ENCODE results near the gene ITIH3.

ITIH3 gene

DNA sequence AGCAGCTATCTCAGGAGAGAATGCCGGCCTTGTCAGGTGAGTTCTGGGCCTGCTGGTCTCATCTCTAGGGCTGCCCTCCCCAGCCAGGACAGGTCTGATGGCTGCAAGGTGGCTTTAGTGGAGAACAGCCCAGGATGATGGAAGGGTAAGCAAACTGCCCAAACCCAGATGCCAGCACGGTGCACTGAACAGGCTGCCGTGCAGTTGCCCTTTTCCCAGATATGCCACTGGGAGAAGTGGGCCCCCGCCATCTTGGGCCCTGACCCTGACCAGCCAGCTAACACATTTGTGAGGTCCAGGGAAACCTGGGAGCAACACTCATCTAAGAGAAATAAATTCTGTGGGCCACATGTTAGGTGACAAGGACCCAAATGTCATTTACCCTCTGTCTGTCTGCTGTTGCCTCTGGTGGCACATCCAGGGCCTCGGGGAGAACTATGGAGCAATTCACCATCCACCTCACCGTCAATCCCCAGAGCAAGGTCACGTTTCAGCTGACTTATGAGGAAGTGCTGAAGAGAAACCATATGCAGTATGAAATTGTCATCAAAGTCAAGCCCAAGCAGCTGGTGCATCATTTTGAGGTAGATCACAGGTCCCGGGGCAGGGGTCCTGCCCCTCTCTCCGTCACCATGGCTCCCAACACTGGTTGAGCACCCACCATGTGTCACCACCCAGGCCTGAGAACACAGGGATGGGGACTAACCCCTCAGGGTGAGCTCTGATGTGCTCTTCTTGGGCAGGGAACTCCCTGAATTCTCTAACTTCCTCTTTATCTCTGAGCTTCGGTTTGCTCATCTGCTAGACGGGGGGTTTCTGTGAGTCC, 15.4 kb upstream of the ITIH3 start:
- no peak for DNase-seq (ENCODE audit: low read depth)

DNA sequence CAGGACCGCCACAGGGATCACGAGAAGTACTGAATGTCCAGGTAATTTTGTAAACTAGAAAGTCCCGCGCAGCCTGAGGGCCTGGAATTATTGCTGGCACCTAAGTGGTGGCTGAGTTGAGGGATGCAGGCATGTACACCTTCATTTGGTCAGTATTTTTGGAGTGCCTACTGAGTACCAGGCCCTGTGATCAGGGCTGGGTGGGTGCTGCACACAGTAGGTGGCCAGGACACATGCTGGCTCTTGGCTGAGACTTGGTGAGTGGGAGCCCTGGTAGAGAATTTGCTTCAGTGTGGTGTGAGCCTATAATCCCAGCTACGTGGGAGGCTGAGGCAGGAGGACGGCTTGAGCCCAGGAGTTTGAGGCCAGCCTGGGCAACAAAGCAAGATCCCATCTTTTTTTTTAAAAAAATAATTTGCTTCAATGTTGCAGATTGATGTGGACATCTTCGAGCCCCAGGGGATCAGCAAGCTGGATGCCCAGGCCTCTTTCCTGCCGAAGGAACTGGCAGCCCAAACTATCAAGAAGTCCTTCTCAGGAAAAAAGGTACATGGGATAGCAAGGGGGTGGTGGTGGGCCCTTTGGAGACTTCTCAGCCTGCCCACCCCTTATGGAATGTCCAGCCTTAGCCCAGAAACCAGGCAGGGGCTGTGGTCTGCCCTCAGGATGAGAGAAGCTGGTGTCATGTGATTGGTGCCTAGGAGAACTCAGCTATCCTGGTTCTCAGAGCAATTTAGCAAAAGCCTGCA, 14.6 kb upstream of the ITIH3 start:
- DNase-seq (ENCODE audit: low read depth) = no peak

GRCh38 chr3:52781741-52782140, 12.9 kb upstream of the ITIH3 start:
- DNase-seq (ENCODE audit: low read depth) = no peak

DNA sequence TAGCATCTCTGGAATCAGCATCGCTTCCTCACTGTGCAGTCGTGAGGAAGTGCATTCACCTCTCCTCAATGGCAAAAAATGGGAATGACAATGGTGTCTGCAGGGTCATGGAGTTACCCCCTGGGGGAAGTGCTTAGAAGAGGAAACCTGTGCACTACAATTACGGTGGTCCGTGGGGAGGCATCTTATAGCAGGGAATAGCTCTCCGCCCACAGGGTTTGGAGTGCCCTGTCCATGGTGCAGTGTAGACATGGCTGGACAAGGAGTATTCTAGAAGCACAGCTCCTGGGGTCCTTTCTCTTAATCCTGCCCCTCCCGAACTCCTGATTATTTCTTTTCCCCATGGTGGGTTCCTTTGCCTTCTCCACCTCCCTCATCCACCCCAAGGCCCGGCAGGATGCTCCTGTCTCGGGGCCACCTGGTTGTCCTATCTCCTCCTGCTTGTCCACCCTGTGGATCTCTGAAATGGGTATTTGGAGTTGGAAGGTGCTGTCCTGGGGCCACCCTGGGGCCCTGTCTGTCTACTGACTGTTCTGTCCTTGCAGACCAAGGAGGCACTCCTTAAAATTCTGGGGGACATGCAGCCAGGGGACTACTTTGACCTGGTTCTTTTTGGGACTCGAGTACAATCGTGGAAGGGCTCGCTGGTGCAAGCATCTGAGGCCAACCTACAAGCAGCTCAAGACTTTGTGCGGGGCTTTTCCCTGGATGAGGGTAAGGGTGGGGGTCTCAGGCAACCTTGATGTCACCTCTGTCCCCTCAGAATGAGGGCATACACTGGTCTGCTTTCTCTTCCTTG, 12.0 kb upstream of the ITIH3 start:
- DNase-seq (ENCODE audit: low read depth) = no peak

GRCh38 chr3:52783211-52783555, 11.4 kb upstream of the ITIH3 start:
- DNase-seq (ENCODE audit: low read depth) = no peak

DNA sequence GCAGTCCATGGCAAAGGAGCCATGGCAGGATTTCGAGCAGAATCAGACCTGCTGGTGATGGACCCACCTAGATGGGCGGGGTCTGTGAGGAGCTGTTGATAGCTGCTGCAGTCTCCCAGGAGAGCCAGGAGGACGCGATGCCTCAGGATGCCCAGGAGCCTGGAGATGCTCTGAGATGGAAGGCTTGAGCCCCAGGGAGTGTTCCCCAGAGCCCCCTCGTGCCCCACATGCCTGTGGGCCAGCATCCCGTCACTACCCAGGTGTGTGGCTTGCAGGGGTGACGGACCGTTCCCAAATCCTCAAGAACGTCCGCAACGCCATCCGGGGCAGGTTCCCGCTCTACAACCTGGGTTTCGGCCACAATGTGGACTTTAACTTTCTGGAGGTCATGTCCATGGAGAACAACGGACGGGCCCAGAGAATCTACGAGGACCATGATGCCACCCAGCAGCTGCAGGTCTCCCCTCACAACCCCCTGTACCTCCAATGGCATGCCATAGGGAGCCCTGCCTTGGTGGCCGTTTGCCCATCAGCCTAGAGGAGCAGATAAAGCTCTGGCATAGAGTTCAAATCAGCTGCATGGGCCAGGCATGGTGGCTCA, 10.5 kb upstream of the ITIH3 start:
- no peak for DNase-seq (ENCODE audit: low read depth)

DNA sequence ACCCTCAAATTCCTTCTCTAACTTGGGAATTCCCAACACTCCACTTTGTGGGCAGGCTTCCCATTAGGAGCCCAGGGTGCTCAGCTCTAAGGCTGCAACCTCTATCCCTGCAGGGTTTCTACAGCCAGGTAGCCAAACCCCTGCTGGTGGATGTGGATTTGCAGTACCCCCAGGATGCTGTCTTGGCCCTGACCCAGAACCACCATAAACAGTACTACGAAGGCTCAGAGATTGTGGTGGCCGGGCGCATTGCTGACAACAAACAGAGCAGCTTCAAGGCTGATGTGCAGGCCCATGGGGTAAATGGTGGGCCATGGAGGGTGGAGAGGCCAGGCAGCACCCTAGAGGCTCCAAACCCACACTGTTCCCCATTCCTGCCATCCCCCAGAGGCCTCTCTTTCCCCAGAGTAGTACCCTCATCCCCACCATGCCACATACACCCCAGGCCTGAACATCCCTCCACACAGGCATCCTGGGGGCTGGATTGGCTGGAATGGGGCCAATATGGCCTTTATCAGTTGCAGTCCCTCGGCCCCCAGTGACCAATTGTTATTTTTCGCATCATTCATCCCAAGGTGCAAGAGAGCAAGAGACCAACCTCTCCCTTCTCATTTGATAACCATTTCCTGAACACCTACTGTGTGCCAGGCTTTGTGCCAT, 9.5 kb upstream of the ITIH3 start:
- DNase-seq (ENCODE audit: low read depth) = no peak

- DNase-seq (ENCODE audit: low read depth) = no peak
Measured at GRCh38 chr3:52786330-52787215, 8.0 kb upstream of the ITIH3 start.

DNA sequence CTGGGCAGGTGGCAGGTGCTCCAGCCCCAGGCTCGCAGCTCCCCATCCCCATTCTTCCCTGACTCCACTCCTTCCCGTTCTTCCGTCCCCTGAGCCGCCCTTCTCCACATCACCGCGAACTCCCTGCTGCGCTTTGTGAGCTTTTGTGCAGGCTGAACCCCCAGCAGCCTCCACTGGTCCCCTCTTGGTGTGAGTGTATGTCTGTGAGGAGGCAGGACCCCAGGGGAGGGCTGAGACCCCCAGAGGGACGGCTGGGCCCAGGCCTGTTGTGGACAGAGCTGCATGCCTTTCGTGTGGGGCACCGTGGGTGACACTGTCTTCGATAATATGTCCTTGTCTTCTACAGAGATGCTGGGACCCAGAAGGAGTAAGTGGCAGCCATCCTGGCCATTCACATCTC, 7.3 kb upstream of the ITIH3 start:
- no peak for DNase-seq (ENCODE audit: low read depth)

DNA sequence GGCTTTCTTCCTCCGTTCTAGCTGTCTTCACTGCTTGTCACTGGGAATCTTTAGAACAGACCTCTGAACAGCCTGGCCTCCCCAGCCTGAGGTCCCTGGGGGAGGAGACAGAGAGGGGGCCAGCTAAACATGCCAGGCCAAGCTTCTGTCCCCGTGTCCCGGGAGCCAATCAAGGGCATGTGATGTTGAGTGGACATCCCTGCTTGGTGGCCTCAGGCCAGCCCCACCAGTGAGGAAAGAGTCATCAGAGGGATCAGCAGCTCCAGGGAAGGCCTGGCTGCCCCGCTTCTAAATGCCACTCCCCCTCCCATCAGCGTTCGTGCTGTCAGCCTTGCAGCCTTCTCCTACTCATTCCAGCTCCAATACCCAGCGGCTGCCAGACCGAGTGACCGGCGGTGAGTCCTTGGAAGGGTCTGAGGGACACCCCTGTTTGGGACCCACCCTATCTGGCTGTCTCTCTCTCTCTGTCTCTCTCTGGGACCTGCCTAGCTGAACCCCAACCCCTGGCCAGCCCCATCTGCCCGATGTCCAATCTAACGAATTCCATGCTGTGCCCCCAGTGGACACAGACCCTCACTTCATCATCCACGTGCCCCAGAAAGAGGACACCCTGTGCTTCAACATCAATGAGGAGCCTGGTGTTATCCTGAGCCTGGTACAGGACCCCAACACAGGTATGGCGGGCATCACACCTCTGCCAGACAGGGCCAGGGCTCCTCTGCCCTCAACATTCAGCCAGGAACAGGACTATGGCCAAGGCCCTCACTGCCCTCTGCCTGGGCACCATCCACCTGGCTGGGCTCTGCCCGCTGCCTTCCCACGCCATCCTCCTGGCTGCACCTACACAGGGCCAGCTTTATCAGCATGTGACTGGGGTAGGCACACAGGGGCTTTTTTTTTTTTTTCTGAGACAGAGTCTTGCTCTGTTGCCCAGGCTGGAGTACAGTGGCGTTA, 6.6 kb upstream of the ITIH3 start:
- no peak for DNase-seq (ENCODE audit: low read depth)

GRCh38 chr3:52788890-52789745, 5.5 kb upstream of the ITIH3 start:
- no peak for DNase-seq (ENCODE audit: low read depth)

- DNase-seq (ENCODE audit: low read depth) = no peak
Measured at GRCh38 chr3:52789746-52790040, 4.9 kb upstream of the ITIH3 start.

- no peak for DNase-seq (ENCODE audit: low read depth)
Measured at GRCh38 chr3:52790337-52790736, 4.3 kb upstream of the ITIH3 start.

GRCh38 chr3:52790741-52791140, 3.9 kb upstream of the ITIH3 start:
- DNase-seq (ENCODE audit: low read depth) = no peak

DNA sequence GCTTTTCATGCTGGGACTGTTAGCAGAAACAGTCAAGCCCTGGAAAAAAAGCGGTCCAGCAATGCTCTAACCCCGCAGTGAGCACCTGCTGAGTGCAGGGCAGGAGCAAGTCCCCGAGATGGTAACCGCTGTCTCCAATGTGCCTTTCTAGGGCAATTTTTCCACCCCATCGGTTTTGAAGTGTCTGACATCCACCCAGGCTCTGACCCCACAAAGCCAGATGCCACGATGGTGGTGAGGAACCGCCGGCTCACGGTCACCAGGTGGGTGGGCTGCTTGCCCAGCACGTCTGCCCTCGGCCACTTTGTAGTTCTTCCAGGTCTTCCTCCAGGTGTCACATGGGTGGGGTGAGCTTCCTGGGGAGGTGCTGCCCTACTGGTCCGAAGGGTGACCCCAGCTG, 3.2 kb upstream of the ITIH3 start:
- DNase-seq (ENCODE audit: low read depth) = no peak

DNA sequence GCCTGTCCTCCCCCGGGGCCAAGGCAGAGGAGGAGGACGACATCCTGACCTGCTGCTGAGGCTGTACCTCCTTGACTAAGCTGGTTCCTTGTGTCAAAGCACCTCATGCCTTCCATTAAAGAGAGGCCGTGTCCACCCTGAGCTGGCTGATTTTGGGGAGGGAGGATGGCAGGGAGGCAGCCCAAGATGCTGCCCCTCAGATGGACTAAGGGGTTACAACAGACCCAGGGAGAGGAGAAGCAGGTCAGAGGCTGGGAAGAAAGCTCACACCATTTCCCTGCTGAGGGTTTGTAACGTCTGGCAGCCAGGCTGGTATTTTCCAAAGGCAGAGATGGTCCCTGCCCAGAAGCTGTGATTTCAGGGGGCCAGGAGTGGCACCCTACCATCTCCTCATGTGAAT, 2.7 kb upstream of the ITIH3 start:
- DNase-seq (ENCODE audit: low read depth) = no peak

- no peak for DNase-seq (ENCODE audit: low read depth)
Measured at GRCh38 chr3:52792413-52792812, 2.2 kb upstream of the ITIH3 start.

GRCh38 chr3:52792961-52793695, 1.5 kb upstream of the ITIH3 start:
- DNase-seq (ENCODE audit: low read depth) = no peak
